OCI-LY7 (cell line): ENCODE results near the gene SP100. TPM values are rescaled to one million over a fixed set of nuclear protein-coding genes. Genes with fewer than 3 reads are reported as not detected.

ENCODE experiments used
- BruUV-seq: library from RNA; stranded (reverse); fragments of 400-500 nt; replicated peaks from 2 replicates; lab custom pipeline; 2021; lab: Mats Ljungman, UMichigan
- CTCF ChIA-PET: fragments of 300-600 bp; sonication (Branson Sonifier 250); formaldehyde crosslinking; loops from one replicate; lab custom pipeline; 2022; ENCODE audit warnings: antibody characterized with exemption; ENCODE audit not compliant: unreplicated experiment; lab: Charles Lee
- POLR2A ChIA-PET: fragments of 300-600 bp; sonication (Branson Sonifier 250); formaldehyde crosslinking; loops from one replicate; lab custom pipeline; 2022; ENCODE audit warnings: antibody characterized with exemption; lab: Charles Lee
- DNase-seq: peaks from one replicate; pipeline ENCODE4 v3.0.0-alpha.2; 2015; ENCODE audit warnings: low spot score
- H2AFZ ChIP-seq: fragments of 200-600 bp; sonication (generic), shearing (Covaris generic); 2 replicates; pipeline ENCODE4 v1.6.1; 2014; ENCODE audit warnings: mild to moderate bottlenecking, antibody characterized with exemption, low read length, moderate library complexity
- H3K27ac ChIP-seq: fragments of 200-600 bp; sonication (generic); 2 replicates; pipeline ENCODE4 v1.5.1; 2014; ENCODE audit warnings: mixed run types, low read depth, mild to moderate bottlenecking, moderate library complexity, low read length, inconsistent platforms; ENCODE audit not compliant: poor library complexity, severe bottlenecking
- H3K36me3 ChIP-seq: fragments of 200-600 bp; sonication (generic); 2 replicates; pipeline ENCODE4 v1.6.1; 2014; ENCODE audit warnings: mild to moderate bottlenecking, antibody characterized with exemption, low read length, moderate library complexity, mixed read lengths; ENCODE audit not compliant: insufficient read depth
- H3K4me1 ChIP-seq: fragments of 200-600 bp; sonication (generic); 2 replicates; pipeline ENCODE4 v1.5.1; 2014; ENCODE audit warnings: mild to moderate bottlenecking, low read length; ENCODE audit not compliant: insufficient read depth, poor library complexity, severe bottlenecking
- H3K4me2 ChIP-seq: fragments of 200-600 bp; sonication (generic); 2 replicates; pipeline ENCODE4 v1.6.1; 2014; ENCODE audit warnings: mild to moderate bottlenecking, low read length
- H3K4me3 ChIP-seq: fragments of 200-600 bp; sonication (generic); 2 replicates; pipeline ENCODE4 v1.5.1; 2014; ENCODE audit warnings: mild to moderate bottlenecking, low read depth, low read length; ENCODE audit not compliant: poor library complexity, severe bottlenecking
- H3K79me2 ChIP-seq: fragments of 200-600 bp; sonication (generic); 2 replicates; pipeline ENCODE4 v1.6.1; 2016; ENCODE audit warnings: low read depth, mild to moderate bottlenecking, low read length, moderate library complexity, mixed read lengths; ENCODE audit not compliant: insufficient read depth
- H3K9me2 ChIP-seq: fragments of 200-600 bp; sonication (generic); 2 replicates; pipeline ENCODE4 v1.6.1; 2016; ENCODE audit warnings: mild to moderate bottlenecking, low read length, mixed read lengths; ENCODE audit not compliant: insufficient read depth
- H3K9me3 ChIP-seq: fragments of 200-600 bp; sonication (generic); 2 replicates; pipeline ENCODE4 v1.6.1; 2014; ENCODE audit warnings: mild to moderate bottlenecking, mixed run types, low read length, mixed read lengths
- H4K20me1 ChIP-seq: fragments of 200-600 bp; sonication (generic); 2 replicates; pipeline ENCODE4 v1.6.1; 2014; ENCODE audit warnings: mild to moderate bottlenecking, antibody characterized with exemption, low read length, moderate library complexity, mixed read lengths; ENCODE audit not compliant: insufficient read depth
- CTCF ChIP-seq: fragments of 200-600 bp; sonication (generic); conservative IDR thresholded peaks from 2 replicates; pipeline ENCODE4 v1.5.1; 2014; ENCODE audit warnings: mild to moderate bottlenecking, antibody characterized with exemption, low read length, moderate library complexity, mixed read lengths
- EZH2phosphoT487 ChIP-seq: fragments of 200-600 bp; sonication (generic); IDR thresholded peaks from 2 replicates; pipeline ENCODE4 v1.6.1; 2018; ENCODE audit warnings: low read depth, borderline replicate concordance, mild to moderate bottlenecking, mixed run types, antibody characterized with exemption, low read length, moderate library complexity, mixed read lengths
- intact Hi-C: fragments of 100-400 bp; cut with micrococcal nuclease; formaldehyde crosslinking; loops from one replicate; pipeline ENCODE4 v1.10.0; 2022; ENCODE audit not compliant: unreplicated experiment
- total RNA-seq, 2 experiments: library from RNA; depleted of rRNA in 1 of 2; stranded (reverse); fragments of >200 nt in 1 of 2; shearing (Covaris generic) in 1 of 2; gene quantifications; 2 replicates each; pipeline ENCODE4 v1.2.3, GENCODE V29; 2014 to 2022

The SP100 gene
- total RNA-seq, 2 experiments from 2014 or later, result 44.6 to 54.5 TPM

- intact Hi-C loops, result no loop called here
- no peak overlapping the region for H2AFZ ChIP-seq
- TF ChIP-seq EZH2phosphoT487 (no peak), CTCF (no peak)
- POLR2A ChIA-PET, result interaction anchor here (0.6 to 1.5 kb wide), 2 partner anchors 12 to 122 kb away, joined by 4 to 6 read pairs; partner anchors contain the start of gene CAB39
- H3K36me3 ChIP-seq, result no peaks in the 10 kb centered on the region
- H3K4me3 ChIP-seq, result no peak overlapping the region
- no TSS peak for BruUV-seq
- no peaks in the 10 kb centered on the region; the same call in 1 of the 2 replicates for H3K9me3 ChIP-seq
- CTCF ChIA-PET, result no interaction called here
- no peaks in the 10 kb centered on the region for H4K20me1 ChIP-seq
- no peak for DNase-seq
- 0 out of 2 replicates have a peak overlapping the region, but pooled peaks have one; percentile 39 for H3K4me2 ChIP-seq
- H3K79me2 ChIP-seq, result no peaks in the 10 kb centered on the region
- H3K27ac ChIP-seq, result no peak overlapping the region
- H3K4me1 ChIP-seq, result peaks cover 44% of the 10 kb centered on the region
- H3K9me2 ChIP-seq, result no peaks in the 10 kb centered on the region
These were observed 174.3 kb downstream of the SP100 start for GRCh38 chr2:230590333-230590732.

- ChIA-PET CTCF (no interaction called here), POLR2A (no interaction called here)
- Histone ChIP-seq H3K9me3 (no peaks in the 10 kb centered on the region; the same call in 1 of the 2 replicates), H3K79me2 (no peaks in the 10 kb centered on the region), H3K4me2 (0 out of 2 replicates have a peak overlapping the region, but pooled peaks have one; percentile 11), H3K9me2 (no peaks in the 10 kb centered on the region), H4K20me1 (no peaks in the 10 kb centered on the region), H2AFZ (peak overlapping the region; percentile 49; the same call in 1 of the 2 replicates), H3K4me1 (peaks cover 44% of the 10 kb centered on the region), H3K36me3 (no peaks in the 10 kb centered on the region), H3K27ac (no peak overlapping the region), H3K4me3 (no peak overlapping the region)
- DNase-seq, result peak; percentile 32
- no peak for TF ChIP-seq EZH2phosphoT487
- no peak for TF ChIP-seq CTCF
- no TSS peak for BruUV-seq
- intact Hi-C loops, result no loop called here
These were observed 175.8 kb downstream of the SP100 start for GRCh38 chr2:230591850-230592249.

GRCh38 chr2:230592775-230593174, 176.8 kb downstream of the SP100 start:
- Histone ChIP-seq H3K36me3 (no peaks in the 10 kb centered on the region), H4K20me1 (no peaks in the 10 kb centered on the region), H3K27ac (no peak overlapping the region), H3K4me3 (no peak overlapping the region), H3K4me2 (no peak overlapping the region), H3K9me3 (no peaks in the 10 kb centered on the region; the same call in 1 of the 2 replicates), H3K9me2 (no peaks in the 10 kb centered on the region), H3K79me2 (no peaks in the 10 kb centered on the region), H3K4me1 (peaks cover 48% of the 10 kb centered on the region), H2AFZ (peak overlapping the region; percentile 30; the same call in 1 of the 2 replicates)
- ChIA-PET POLR2A (interaction anchor here (1.1 kb wide), 1 partner anchor 8 kb away, joined by 3 read pairs; no protein-coding TSS in a partner anchor), CTCF (interaction anchor here (0.5 kb wide), 1 partner anchor 37 kb away, joined by 3 read pairs; no protein-coding TSS in a partner anchor)
- intact Hi-C loops, result no loop called here
- no peak for DNase-seq
- no TSS peak for BruUV-seq
- TF ChIP-seq CTCF (no peak), EZH2phosphoT487 (no peak)
